ENCODE results near the gene SPEM2. TPM values are rescaled to one million over a fixed set of nuclear protein-coding genes. Genes with fewer than 3 reads are reported as not detected.
"Not testable (repeated sequence)": the region's sequence is repeated elsewhere in the genome, so short reads cannot be mapped to it uniquely, and the experiment has no call there.

The SPEM2 gene
- total and polyA plus RNA-seq, 3 experiments from 2014 or later = not detected

GRCh38 chr17:7466639-7467341 lies 41.4 kb downstream of the SPEM2 start:
- no peaks in the 10 kb centered on the region for H3K27me3 Mint-ChIP-seq
- Histone ChIP-seq H3K9me3 (ENCODE audit: low read length) (no peaks in the 10 kb centered on the region), H3K27ac (ENCODE audit: low read depth, low read length) (no peak overlapping the region), H3K27me3 (ENCODE audit: insufficient read depth, low read length, poor library complexity, severe bottlenecking) (no peaks in the 10 kb centered on the region), H3K4me3 (ENCODE audit: low read length) (no peak overlapping the region), H3K36me3 (ENCODE audit: insufficient read depth, low read length) (no peaks in the 10 kb centered on the region), H3K4me1 (ENCODE audit: insufficient read depth, low read length) (peaks cover 6% of the 10 kb centered on the region)
- peak overlapping the region in 4 of 8 donors; percentile 23 to 88 (median 50) for H3K27ac Mint-ChIP-seq
- ChIA-PET CTCF (interaction anchor here (0.5 to 0.8 kb wide), 2 partner anchors 30 to 124 kb away, joined by 3 read pairs; no protein-coding TSS in a partner anchor), POLR2A (interaction anchor here (0.6 to 1.5 kb wide), 3 partner anchors 10 to 18 kb away, joined by 3 read pairs; no protein-coding TSS in a partner anchor)
- H3K4me3 Mint-ChIP-seq = no peak overlapping the region
- H3K36me3 Mint-ChIP-seq = peaks cover 0 to 51% (median 1%) of the 10 kb centered on the region in 3 donors
- H3K9me3 Mint-ChIP-seq = no peaks in the 10 kb centered on the region
- DNase-seq = no peak
- H3K4me1 Mint-ChIP-seq = peaks cover 6 to 32% (median 14%) of the 10 kb centered on the region in 3 donors

- no peak overlapping the region for H3K4me3 Mint-ChIP-seq
- no peak overlapping the region for H3K4me3 ChIP-seq (ENCODE audit: low read length)
Observed at GRCh38 chr17:7467498-7467897, 42.1 kb downstream of the SPEM2 start.

GRCh38 chr17:7468290-7468689 lies 42.9 kb downstream of the SPEM2 start:
- no peaks in the 10 kb centered on the region for H3K36me3 ChIP-seq (ENCODE audit: insufficient read depth, low read length)
- Mint-ChIP-seq H3K27me3 (no peaks in the 10 kb centered on the region), H3K9me3 (no peaks in the 10 kb centered on the region), H3K4me3 (no peak overlapping the region), H3K36me3 (peaks cover 0 to 41% (median 1%) of the 10 kb centered on the region in 3 donors), H3K27ac (peak overlapping the region in 1 of 8 donors; percentile 66), H3K4me1 (peaks cover 10 to 43% (median 17%) of the 10 kb centered on the region in 3 donors)
- no peaks in the 10 kb centered on the region for H3K27me3 ChIP-seq (ENCODE audit: insufficient read depth, low read length, poor library complexity, severe bottlenecking)
- no peaks in the 10 kb centered on the region for H3K9me3 ChIP-seq (ENCODE audit: low read length)
- H3K27ac ChIP-seq (ENCODE audit: low read depth, low read length) = no peak overlapping the region
- DNase-seq = no peak
- no peak overlapping the region for H3K4me3 ChIP-seq (ENCODE audit: low read length)
- peaks cover 8% of the 10 kb centered on the region for H3K4me1 ChIP-seq (ENCODE audit: insufficient read depth, low read length)
- CTCF ChIA-PET = interaction anchor here (1.9 kb wide), 1 partner anchor 32 kb away, joined by 4 read pairs; no protein-coding TSS in a partner anchor
- POLR2A ChIA-PET = interaction anchor here (1.5 kb wide), 1 partner anchor 9 kb away, joined by 3 read pairs; no protein-coding TSS in a partner anchor

More at GRCh38 chr17:7467498-7467897, 42.1 kb downstream of the SPEM2 start:
- ChIA-PET POLR2A (interaction anchor here (0.6 to 1.5 kb wide), 2 partner anchors 10 to 15 kb away, joined by 3 read pairs; no protein-coding TSS in a partner anchor), CTCF (interaction anchor here (1.9 kb wide), 1 partner anchor 31 kb away, joined by 4 read pairs; no protein-coding TSS in a partner anchor)
- no peak overlapping the region for H3K27ac ChIP-seq (ENCODE audit: low read depth, low read length)
- peak overlapping the region in 2 of 8 donors; percentile 32 to 88 for H3K27ac Mint-ChIP-seq
- no peak for DNase-seq
- H3K9me3 Mint-ChIP-seq = no peaks in the 10 kb centered on the region
- H3K36me3 Mint-ChIP-seq = peaks cover 0 to 47% (median 1%) of the 10 kb centered on the region in 3 donors
- H3K4me1 ChIP-seq (ENCODE audit: insufficient read depth, low read length) = peaks cover 8% of the 10 kb centered on the region
- H3K9me3 ChIP-seq (ENCODE audit: low read length) = no peaks in the 10 kb centered on the region
- H3K36me3 ChIP-seq (ENCODE audit: insufficient read depth, low read length) = no peaks in the 10 kb centered on the region
- H3K27me3 Mint-ChIP-seq = no peaks in the 10 kb centered on the region
- H3K4me1 Mint-ChIP-seq = peaks cover 10 to 38% (median 17%) of the 10 kb centered on the region in 3 donors
- no peaks in the 10 kb centered on the region for H3K27me3 ChIP-seq (ENCODE audit: insufficient read depth, low read length, poor library complexity, severe bottlenecking)

GRCh38 chr17:7468804-7469389 lies 43.5 kb downstream of the SPEM2 start:
- ChIA-PET CTCF (interaction anchor here (1.0 to 1.9 kb wide), 2 partner anchors 10 to 32 kb away, joined by 3 to 4 read pairs; no protein-coding TSS in a partner anchor), POLR2A (no interaction called here)
- Mint-ChIP-seq H3K9me3 (no peaks in the 10 kb centered on the region), H3K4me1 (peaks cover 10 to 49% (median 19%) of the 10 kb centered on the region in 3 donors), H3K36me3 (peaks cover 0 to 35% (median 0%) of the 10 kb centered on the region in 3 donors), H3K4me3 (no peak overlapping the region), H3K27me3 (no peaks in the 10 kb centered on the region), H3K27ac (no peak overlapping the region)
- H3K9me3 ChIP-seq (ENCODE audit: low read length) = no peaks in the 10 kb centered on the region
- H3K4me1 ChIP-seq (ENCODE audit: insufficient read depth, low read length) = peaks cover 8% of the 10 kb centered on the region
- no peaks in the 10 kb centered on the region for H3K36me3 ChIP-seq (ENCODE audit: insufficient read depth, low read length)
- H3K27me3 ChIP-seq (ENCODE audit: insufficient read depth, low read length, poor library complexity, severe bottlenecking) = no peaks in the 10 kb centered on the region
- H3K4me3 ChIP-seq (ENCODE audit: low read length) = no peak overlapping the region
- DNase-seq = no peak
- H3K27ac ChIP-seq (ENCODE audit: low read depth, low read length) = no peak overlapping the region

GRCh38 chr17:7469843-7470242 lies 44.4 kb downstream of the SPEM2 start:
- H3K4me3 ChIP-seq (ENCODE audit: low read length); DNase-seq; H3K9me3 ChIP-seq (ENCODE audit: low read length); H3K4me1 ChIP-seq (ENCODE audit: insufficient read depth, low read length); H3K4me3 Mint-ChIP-seq; H3K27me3 ChIP-seq (ENCODE audit: insufficient read depth, low read length, poor library complexity, severe bottlenecking); POLR2A ChIA-PET; H3K27ac ChIP-seq (ENCODE audit: low read depth, low read length); H3K9me3 Mint-ChIP-seq; H3K36me3 ChIP-seq (ENCODE audit: insufficient read depth, low read length); H3K27me3 Mint-ChIP-seq: not testable (repeated sequence)
- peak overlapping the region in 1 of 8 donors; percentile 36 for H3K27ac Mint-ChIP-seq
- CTCF ChIA-PET = interaction anchor here (1.2 to 2.1 kb wide), 2 partner anchors 13 to 33 kb away, joined by 3 to 8 read pairs; no protein-coding TSS in a partner anchor
- H3K36me3 Mint-ChIP-seq = peaks cover 0 to 32% (median 0%) of the 10 kb centered on the region in 3 donors
- peaks cover 10 to 56% (median 19%) of the 10 kb centered on the region in 3 donors for H3K4me1 Mint-ChIP-seq

- H3K4me3 ChIP-seq (ENCODE audit: low read length); H3K9me3 ChIP-seq (ENCODE audit: low read length); POLR2A ChIA-PET; H3K27me3 Mint-ChIP-seq; H3K9me3 Mint-ChIP-seq; H3K36me3 ChIP-seq (ENCODE audit: insufficient read depth, low read length); H3K27me3 ChIP-seq (ENCODE audit: insufficient read depth, low read length, poor library complexity, severe bottlenecking); H3K4me1 ChIP-seq (ENCODE audit: insufficient read depth, low read length); DNase-seq; H3K27ac ChIP-seq (ENCODE audit: low read depth, low read length); H3K4me3 Mint-ChIP-seq: not testable (repeated sequence)
- Mint-ChIP-seq H3K36me3 (peaks cover 0 to 30% (median 0%) of the 10 kb centered on the region in 3 donors), H3K27ac (peak overlapping the region in 3 of 8 donors; percentile 45 to 56 (median 50)), H3K4me1 (peaks cover 10 to 61% (median 19%) of the 10 kb centered on the region in 3 donors)
- CTCF ChIA-PET = interaction anchor here (1.2 to 2.1 kb wide), 2 partner anchors 14 to 34 kb away, joined by 3 to 8 read pairs; no protein-coding TSS in a partner anchor
Observed at GRCh38 chr17:7470457-7470973, 45.1 kb downstream of the SPEM2 start.

GRCh38 chr17:7471729-7472128 lies 46.3 kb downstream of the SPEM2 start:
- H3K27me3 ChIP-seq (ENCODE audit: insufficient read depth, low read length, poor library complexity, severe bottlenecking) = no peaks in the 10 kb centered on the region
- Mint-ChIP-seq H3K27me3 (no peaks in the 10 kb centered on the region), H3K4me3 (peak overlapping the region in 3 of 7 donors; percentile 33 to 59 (median 37)), H3K4me1 (peaks cover 22 to 70% (median 30%) of the 10 kb centered on the region in 3 donors), H3K36me3 (peaks cover 0 to 31% (median 2%) of the 10 kb centered on the region in 3 donors), H3K27ac (peak overlapping the region; percentile 17 to 85 (median 38)), H3K9me3 (no peaks in the 10 kb centered on the region)
- no peaks in the 10 kb centered on the region for H3K36me3 ChIP-seq (ENCODE audit: insufficient read depth, low read length)
- POLR2A ChIA-PET = interaction anchor here (0.6 kb wide), 1 partner anchor 33 kb away, joined by 5 read pairs; no protein-coding TSS in a partner anchor
- peak in 1 of 5 donors; percentile 34 for DNase-seq
- no peaks in the 10 kb centered on the region for H3K9me3 ChIP-seq (ENCODE audit: low read length)
- CTCF ChIA-PET = interaction anchor here (1.0 to 2.1 kb wide), 2 partner anchors 35 to 43 kb away, joined by 4 to 8 read pairs; no protein-coding TSS in a partner anchor
- no peak overlapping the region for H3K27ac ChIP-seq (ENCODE audit: low read depth, low read length)
- H3K4me1 ChIP-seq (ENCODE audit: insufficient read depth, low read length) = peaks cover 19% of the 10 kb centered on the region
- no peak overlapping the region for H3K4me3 ChIP-seq (ENCODE audit: low read length)

Measured in CD8-positive, alpha-beta memory T cell (primary cell).